ENCODE measurements around the gene SS18L1.

GRCh38 chr20:62139636-62140035 lies 3.9 kb upstream of the SS18L1 start:
- TF ChIP-seq POLR2A (IDR thresholded peaks at IDR 0.05; ENCODE audit: low read depth, low read length): no peak; the same call in 1 of the 2 replicates
- no peak for TF ChIP-seq POLR2AphosphoS5 (IDR thresholded peaks at IDR 0.05; ENCODE audit: low read depth, low read length)
- TF ChIP-seq TAF1 (IDR thresholded peaks at IDR 0.05; ENCODE audit: low read depth, low read length): no peak
- no peak for TF ChIP-seq PAX5 (IDR thresholded peaks at IDR 0.05; ENCODE audit: insufficient read depth, low read length, severe bottlenecking)
